Keratinocyte (primary cell): ENCODE results near the gene CEBPG. TPM values are rescaled to one million over a fixed set of nuclear protein-coding genes. Genes with fewer than 3 reads are reported as not detected.

Experiments
- DNase-seq: peaks from one replicate; pipeline ENCODE4 v3.0.0-alpha.2; 2011; ENCODE audit warnings: low read depth, missing footprints, low spot score
- FAIRE-seq: peaks from 2 replicates; lab custom pipeline; 2011; peaks lifted over from hg19 to GRCh38; lab: Jason Lieb, UNC
- H2AFZ ChIP-seq: 2 replicates; pipeline ENCODE4 v1.6.0; 2012; ENCODE audit warnings: low read length, control low read depth, inconsistent platforms; ENCODE audit not compliant: control insufficient read depth
- H3K27ac ChIP-seq: 2 replicates; pipeline ENCODE4 v1.5.1; 2011; ENCODE audit warnings: low read length; ENCODE audit not compliant: control insufficient read depth, insufficient read depth
- H3K27me3 ChIP-seq: 3 replicates; pipeline ENCODE4 v1.6.0; 2011; ENCODE audit warnings: low read length; ENCODE audit not compliant: control insufficient read depth, insufficient read depth; ENCODE audit errors: extremely low read depth
- H3K36me3 ChIP-seq, 2 experiments: 2 replicates in 1 of 2; 3 replicates in 1 of 2; pipeline ENCODE4 v1.5.1; 2011; ENCODE audit warnings: low read length in 2 of 2, mild to moderate bottlenecking in 1 of 2; ENCODE audit not compliant: control insufficient read depth in 2 of 2, insufficient read depth in 2 of 2; ENCODE audit errors: extremely low read depth in 1 of 2
- H3K4me1 ChIP-seq: 3 replicates; pipeline ENCODE4 v1.5.1; 2011; ENCODE audit warnings: low read length; ENCODE audit not compliant: control insufficient read depth, insufficient read depth; ENCODE audit errors: extremely low read depth
- H3K4me2 ChIP-seq: 3 replicates; pipeline ENCODE4 v1.6.0; 2011; ENCODE audit warnings: low read depth, low read length; ENCODE audit not compliant: control insufficient read depth, insufficient read depth; ENCODE audit errors: extremely low read depth
- H3K4me3 ChIP-seq, 3 experiments: fragments of 200-600 bp in 1 of 3; sonication (generic) in 1 of 3; 2 replicates in 2 of 3; 3 replicates in 1 of 3; pipeline ENCODE4 v1.5.1; 2011 to 2016; ENCODE audit warnings: low read length in 3 of 3, mild to moderate bottlenecking in 3 of 3, control low read depth in 2 of 3, inconsistent platforms in 1 of 3, low read depth in 1 of 3, mixed read lengths in 1 of 3, mixed run types in 1 of 3, moderate library complexity in 1 of 3; ENCODE audit not compliant: control insufficient read depth in 2 of 3, insufficient read depth in 2 of 3; ENCODE audit errors: extremely low read depth in 1 of 3
- H3K79me2 ChIP-seq: 2 replicates; pipeline ENCODE4 v1.6.0; 2012; ENCODE audit warnings: low read length; ENCODE audit not compliant: control insufficient read depth, insufficient read depth
- H3K9ac ChIP-seq: 3 replicates; pipeline ENCODE4 v1.6.0; 2011; ENCODE audit warnings: low read length; ENCODE audit not compliant: control insufficient read depth, insufficient read depth; ENCODE audit errors: extremely low read depth
- H3K9me1 ChIP-seq: 3 replicates; pipeline ENCODE4 v1.6.0; 2011; ENCODE audit warnings: low read length; ENCODE audit not compliant: control insufficient read depth, insufficient read depth; ENCODE audit errors: extremely low read depth
- H3K9me3 ChIP-seq: 2 replicates; pipeline ENCODE4 v1.5.1; 2012; ENCODE audit warnings: low read depth, low read length; ENCODE audit not compliant: control insufficient read depth
- H4K20me1 ChIP-seq: 3 replicates; pipeline ENCODE4 v1.6.0; 2011; ENCODE audit warnings: low read length; ENCODE audit not compliant: control insufficient read depth, insufficient read depth; ENCODE audit errors: extremely low read depth
- CTCF ChIP-seq, 3 experiments: IDR thresholded peaks in 1 of 3; conservative IDR thresholded peaks in 1 of 3; optimal IDR thresholded peaks in 1 of 3; 2 replicates in 2 of 3; 3 replicates in 1 of 3; pipeline versions ENCODE3 to v1.5.1; 2011; ENCODE audit warnings: low read length in 3 of 3, mild to moderate bottlenecking in 3 of 3, moderate library complexity in 2 of 3, control low read depth in 1 of 3, inconsistent platforms in 1 of 3; ENCODE audit not compliant: insufficient read depth in 2 of 3; ENCODE audit errors: extremely low read depth in 1 of 3
- EZH2 ChIP-seq: IDR thresholded peaks from one replicate; pipeline ENCODE4 v1.6.1; 2012; ENCODE audit warnings: inconsistent platforms, mild to moderate bottlenecking, low read length, moderate library complexity
- dilution Hi-C: fragments of 300-500 bp; cut with MboI; formaldehyde crosslinking; loops from one replicate; pipeline ENCODE4 v1.7.0; 2020; ENCODE audit warnings: low sequenced_read_pairs; ENCODE audit not compliant: extremely low pct_ligation_motif_present
- polyA plus RNA-seq, 5 experiments: library from polyadenylated mRNA; depleted of rRNA in 3 of 5; stranded (reverse) in 3 of 5; stranded (forward) in 1 of 5; unstranded in 1 of 5; fragments of >200 nt; gene quantifications; 1 replicate in 1 of 5; 2 replicates in 3 of 5; 3 replicates in 1 of 5; pipeline versions ENCODE4 v1.2.1 to v1.2.3, GENCODE V29; 2011 to 2012; ENCODE audit warnings: missing spikeins in 2 of 5, low read depth in 1 of 5, low replicate concordance in 1 of 5

The CEBPG gene
- polyA plus RNA-seq, 1 donor (not counting 4 experiments of a cell fraction or from before 2014, with no cell fraction given) = 31.9 TPM

- Histone ChIP-seq H2AFZ (no peak overlapping the region), H3K9me1 (no peaks in the 10 kb centered on the region), H4K20me1 (no peaks in the 10 kb centered on the region), H3K4me3 (no peak overlapping the region), H3K4me2 (no peak overlapping the region), H3K79me2 (no peaks in the 10 kb centered on the region), H3K4me1 (peaks cover 22% of the 10 kb centered on the region), H3K36me3 (no peaks in the 10 kb centered on the region), H3K9ac (no peak overlapping the region), H3K27me3 (no peaks in the 10 kb centered on the region), H3K27ac (no peak overlapping the region), H3K9me3 (no peaks in the 10 kb centered on the region)
- dilution Hi-C loops = no loop called here
- peak; percentile 29 for FAIRE-seq
- TF ChIP-seq CTCF (optimal IDR thresholded peaks at IDR 0.05 in 1 of 3, IDR thresholded peaks at IDR 0.05 in 1 of 3, conservative IDR thresholded peaks at IDR 0.05 in 1 of 3; ENCODE audit: extremely low read depth in 1 of 3, insufficient read depth in 2 of 3, low read length in 3 of 3) (no peak), EZH2 (no peak)
- no peak for DNase-seq
Measured at GRCh38 chr19:33363476-33363875, 10.0 kb upstream of the CEBPG start.

GRCh38 chr19:33365691-33366090 is 7.8 kb upstream of the CEBPG start:
- no peaks in the 10 kb centered on the region for H4K20me1 ChIP-seq
- no peaks in the 10 kb centered on the region for H3K79me2 ChIP-seq
- FAIRE-seq (no peak), DNase-seq (no peak)
- H3K9me1 ChIP-seq = no peaks in the 10 kb centered on the region
- H3K9ac ChIP-seq = no peak overlapping the region
- dilution Hi-C loops = no loop called here
- no peak overlapping the region for H3K4me2 ChIP-seq
- H3K4me1 ChIP-seq = peaks cover 24% of the 10 kb centered on the region
- H3K27me3 ChIP-seq = no peaks in the 10 kb centered on the region
- no peaks in the 10 kb centered on the region for H3K9me3 ChIP-seq
- TF ChIP-seq EZH2 (no peak), CTCF (optimal IDR thresholded peaks at IDR 0.05 in 1 of 3, IDR thresholded peaks at IDR 0.05 in 1 of 3, conservative IDR thresholded peaks at IDR 0.05 in 1 of 3; ENCODE audit: extremely low read depth in 1 of 3, insufficient read depth in 2 of 3, low read length in 3 of 3) (no peak)
- no peaks in the 10 kb centered on the region for H3K36me3 ChIP-seq
- no peak overlapping the region for H2AFZ ChIP-seq
- H3K27ac ChIP-seq = no peak overlapping the region
- H3K4me3 ChIP-seq = no peak overlapping the region
